GM12878 (cell line): ENCODE measurements around the gene ZNF827. TPM values are rescaled to one million over a fixed set of nuclear protein-coding genes. Genes with fewer than 3 reads are reported as not detected.

Experiments
- ATAC-seq: fragments of 200-7000 bp; cut with Tn5 transposase; 3 replicates; pipeline ENCODE4 v1.9.1; 2020; ENCODE audit warnings: mild to moderate bottlenecking, moderate library complexity
- BruUV-seq: library from RNA; stranded (reverse); fragments of 400-500 nt; replicated peaks from 2 replicates; lab custom pipeline; 2021; lab: Mats Ljungman, UMichigan
- CTCF ChIA-PET: fragments of 300-600 bp; sonication (Branson Sonifier 250); formaldehyde crosslinking; extraction: SDS; loops from one replicate; lab custom pipeline; 2021; ENCODE audit warnings: inconsistent platforms; lab: Yijun Ruan, JAX
- POLR2A ChIA-PET: fragments of 350-600 bp; formaldehyde crosslinking; extraction: SDS; loops from one replicate; lab custom pipeline; 2021; ENCODE audit warnings: inconsistent platforms; lab: Charles Lee
- RAD21 ChIA-PET: fragments of 300-600 bp; sonication (Branson Sonifier 250); formaldehyde crosslinking; loops from one replicate; lab custom pipeline; 2023; ENCODE audit warnings: antibody characterized with exemption; ENCODE audit not compliant: unreplicated experiment; lab: Charles Lee
- SMC1A ChIA-PET: fragments of 300-600 bp; sonication (Branson Sonifier 250); formaldehyde crosslinking; loops from one replicate; lab custom pipeline; 2023; ENCODE audit not compliant: unreplicated experiment, uncharacterized antibody; lab: Charles Lee
- DNase-seq: peaks from one replicate; pipeline ENCODE4 v3.0.0-alpha.2; 2011; ENCODE audit warnings: low read depth, low spot score
- FAIRE-seq: peaks from 3 replicates; lab custom pipeline; 2011; peaks lifted over from hg19 to GRCh38; lab: Jason Lieb, UNC
- H2AFZ ChIP-seq: 2 replicates; pipeline ENCODE4 v1.6.0; 2011; ENCODE audit warnings: low read depth, low read length, control low read depth; ENCODE audit not compliant: control insufficient read depth
- H3K27ac ChIP-seq: 2 replicates; pipeline ENCODE4 v1.5.1; 2011; ENCODE audit warnings: control low read depth; ENCODE audit not compliant: control insufficient read depth, insufficient read depth
- H3K27me3 ChIP-seq, 2 experiments: replicated peaks in 1 of 2; 2 replicates each; pipeline versions ENCODE4 v1.6.0 to v1.6.1; 2011; ENCODE audit warnings: low read length in 1 of 2; ENCODE audit not compliant: control insufficient read depth in 2 of 2, insufficient read depth in 2 of 2
- H3K36me3 ChIP-seq, 2 experiments: 2 replicates each; pipeline ENCODE4 v1.5.1; 2011; ENCODE audit warnings: low read length in 1 of 2; ENCODE audit not compliant: control insufficient read depth in 2 of 2, insufficient read depth in 2 of 2
- H3K4me1 ChIP-seq: 2 replicates; pipeline ENCODE4 v1.6.1; 2011; ENCODE audit warnings: mild to moderate bottlenecking, low read length, moderate library complexity, mixed read lengths; ENCODE audit not compliant: control insufficient read depth, insufficient read depth
- H3K4me2 ChIP-seq: 2 replicates; pipeline ENCODE4 v1.6.0; 2011; ENCODE audit warnings: control low read depth; ENCODE audit not compliant: control insufficient read depth, insufficient read depth
- H3K4me3 ChIP-seq: fragments of 200-600 bp; sonication (generic); 2 replicates; pipeline ENCODE4 v1.5.1; 2016
- H3K79me2 ChIP-seq: 2 replicates; pipeline ENCODE4 v1.6.0; 2011; ENCODE audit warnings: low read length; ENCODE audit not compliant: control insufficient read depth, insufficient read depth
- H3K9ac ChIP-seq: 2 replicates; pipeline ENCODE4 v1.8.0; 2011; ENCODE audit warnings: low read length, control low read depth, mixed read lengths; ENCODE audit not compliant: control insufficient read depth, insufficient read depth
- H3K9me3 ChIP-seq: replicated peaks from 3 replicates; pipeline ENCODE4 v1.5.1; 2011; ENCODE audit warnings: mild to moderate bottlenecking, low read length; ENCODE audit not compliant: control insufficient read depth, insufficient read depth
- H4K20me1 ChIP-seq: 2 replicates; pipeline ENCODE4 v1.6.0; 2011; ENCODE audit not compliant: control insufficient read depth, insufficient read depth
- BACH1 ChIP-seq: fragments of 450-650 bp; IDR thresholded peaks from 2 replicates; pipeline ENCODE4 v1.6.1; 2017; ENCODE audit warnings: mild to moderate bottlenecking, borderline replicate concordance
- CTCF ChIP-seq, 3 experiments: IDR thresholded peaks in 2 of 3; conservative IDR thresholded peaks in 1 of 3; 2 replicates each; pipeline ENCODE4 v1.5.1; 2011; ENCODE audit warnings: low read depth in 3 of 3, low read length in 3 of 3, mild to moderate bottlenecking in 3 of 3, control low read depth in 2 of 3, moderate library complexity in 2 of 3, inconsistent platforms in 1 of 3, mixed read lengths in 1 of 3; ENCODE audit not compliant: control insufficient read depth in 2 of 3, insufficient read depth in 1 of 3; ENCODE audit errors: extremely low read depth in 1 of 3
- E4F1 ChIP-seq: fragments of 450-650 bp; IDR thresholded peaks from 2 replicates; pipeline ENCODE4 v1.6.1; 2018; ENCODE audit warnings: borderline replicate concordance, mild to moderate bottlenecking; ENCODE audit not compliant: partially characterized antibody
- ELK1 ChIP-seq: IDR thresholded peaks from 2 replicates; pipeline ENCODE4 v1.6.1; 2012; ENCODE audit warnings: low read depth, low read length, improper control_type of control experiment
- SMAD1 ChIP-seq: fragments of 450-650 bp; IDR thresholded peaks from 2 replicates; pipeline ENCODE4 v1.6.1; 2018; ENCODE audit warnings: mild to moderate bottlenecking, low read depth; ENCODE audit not compliant: partially characterized antibody
- SREBF2 ChIP-seq: IDR thresholded peaks from 2 replicates; pipeline ENCODE4 v1.6.1; 2012; ENCODE audit warnings: mild to moderate bottlenecking, low read length
- SUZ12 ChIP-seq: fragments of 200-600 bp; sonication (generic); IDR thresholded peaks from one replicate; pipeline ENCODE4 v1.6.1; 2018; ENCODE audit warnings: antibody characterized with exemption, mild to moderate bottlenecking; ENCODE audit not compliant: unreplicated experiment
- TCF12 ChIP-seq: IDR thresholded peaks from 2 replicates; pipeline ENCODE4 v1.6.1; 2011; ENCODE audit warnings: low read depth, mild to moderate bottlenecking, low read length
- in situ Hi-C: fragments of 300-500 bp; cut with MboI; formaldehyde crosslinking; loops from 9 replicates; pipeline ENCODE4 v1.14.3; 2018; ENCODE audit warnings: mixed read lengths
- intact Hi-C: fragments of 100-400 bp; cut with micrococcal nuclease; formaldehyde crosslinking; loops from one replicate; pipeline ENCODE4 v1.14.2; 2022; ENCODE audit not compliant: unreplicated experiment
- polyA plus RNA-seq, 11 experiments: library from polyadenylated mRNA; depleted of rRNA in 4 of 11; unstranded in 6 of 11; stranded (reverse) in 5 of 11; fragments of >200 nt; fragmentation: Nextera tagmentation in 4 of 11; fragmentation: Illumina TruSeq in 1 of 11; extraction: Ambion mirVana in 4 of 11; extraction: Trizol in 1 of 11; gene quantifications; 1 replicate in 1 of 11; 2 replicates in 10 of 11; pipeline versions ENCODE4 v1.2.1 to v1.2.3, GENCODE V29; 2011 to 2016; ENCODE audit warnings: inconsistent platforms in 2 of 11, missing spikeins in 2 of 11, low read depth in 1 of 11
- total RNA-seq, 4 experiments: library from RNA; depleted of rRNA in 3 of 4; stranded (reverse); fragments of >200 nt in 3 of 4; fragmentation: Illumina TruSeq in 1 of 4; extraction: Trizol in 1 of 4; gene quantifications; 2 replicates each; pipeline versions ENCODE4 v1.2.1 to v1.2.3, GENCODE V29; 2013 to 2021

Gene ZNF827
- total and polyA plus RNA-seq, 10 of the 15 experiments (the other 5 are each of a cell fraction or from before 2014, with no cell fraction given), result 3.8 to 31.5 (median 13.6) TPM

- no peaks in the 10 kb centered on the region for H3K27me3 ChIP-seq
- no peak overlapping the region for H3K4me2 ChIP-seq
- DNase-seq (no peak), FAIRE-seq (no peak), ATAC-seq (no peak)
- H4K20me1 ChIP-seq, result no peaks in the 10 kb centered on the region
- intact Hi-C loops (no loop called here), in situ Hi-C loops (no loop called here)
- H3K9ac ChIP-seq, result no peak overlapping the region
- H3K4me1 ChIP-seq, result no peaks in the 10 kb centered on the region
- no peak overlapping the region for H2AFZ ChIP-seq
- ChIA-PET CTCF (interaction anchor here (1.8 kb wide), 1 partner anchor 11 kb away, joined by 3 read pairs; no protein-coding TSS in a partner anchor), RAD21 (no interaction called here), POLR2A (no interaction called here), SMC1A (interaction anchor here (1.2 to 1.5 kb wide), 2 partner anchors 11 to 42 kb away, joined by 3 read pairs; no protein-coding TSS in a partner anchor)
- no peak overlapping the region for H3K4me3 ChIP-seq
- H3K36me3 ChIP-seq, result peaks cover 0 to 22% of the 10 kb centered on the region in 2 experiments; a peak in 3 of 4 replicates
- H3K27ac ChIP-seq, result no peak overlapping the region
- BruUV-seq, result no TSS peak
- no peaks in the 10 kb centered on the region for H3K9me3 ChIP-seq
- H3K79me2 ChIP-seq, result no peaks in the 10 kb centered on the region
- TF ChIP-seq TCF12, result no peak
- no peak for TF ChIP-seq BACH1
- TF ChIP-seq E4F1, result no peak
- TF ChIP-seq CTCF (IDR thresholded peaks at IDR 0.05 in 2 of 3, conservative IDR thresholded peaks at IDR 0.05 in 1 of 3; ENCODE audit: control insufficient read depth in 2 of 3, extremely low read depth in 1 of 3, insufficient read depth in 1 of 3, low read depth in 3 of 3, low read length in 3 of 3), result no peak
- no peak for TF ChIP-seq SREBF2
- TF ChIP-seq SMAD1, result no peak
- no peak for TF ChIP-seq ELK1
- TF ChIP-seq SUZ12, result no peak
Observed at GRCh38 chr4:145797278-145797677, 141.3 kb downstream of the ZNF827 start.
